Eye (tissue), 1 donor: Measurements from ENCODE around the gene STK17A.
"Not testable (repeated sequence)": the region's sequence is repeated elsewhere in the genome, so short reads cannot be mapped to it uniquely, and the experiment has no call there.

Experiments
- DNase-seq: peaks from one replicate; pipeline ENCODE4 v3.0.0-alpha.2; 2015

Gene STK17A

GRCh38 chr7:43660141-43660540 is 77.2 kb downstream of the STK17A start:
- no peak for DNase-seq

GRCh38 chr7:43664681-43665080 is 81.8 kb downstream of the STK17A start:
- peak; percentile 35 for DNase-seq

GRCh38 chr7:43666938-43667337 is 84.0 kb downstream of the STK17A start:
- DNase-seq = no peak

- no peak for DNase-seq
These were observed 85.1 kb downstream of the STK17A start for GRCh38 chr7:43668035-43668434.

DNA sequence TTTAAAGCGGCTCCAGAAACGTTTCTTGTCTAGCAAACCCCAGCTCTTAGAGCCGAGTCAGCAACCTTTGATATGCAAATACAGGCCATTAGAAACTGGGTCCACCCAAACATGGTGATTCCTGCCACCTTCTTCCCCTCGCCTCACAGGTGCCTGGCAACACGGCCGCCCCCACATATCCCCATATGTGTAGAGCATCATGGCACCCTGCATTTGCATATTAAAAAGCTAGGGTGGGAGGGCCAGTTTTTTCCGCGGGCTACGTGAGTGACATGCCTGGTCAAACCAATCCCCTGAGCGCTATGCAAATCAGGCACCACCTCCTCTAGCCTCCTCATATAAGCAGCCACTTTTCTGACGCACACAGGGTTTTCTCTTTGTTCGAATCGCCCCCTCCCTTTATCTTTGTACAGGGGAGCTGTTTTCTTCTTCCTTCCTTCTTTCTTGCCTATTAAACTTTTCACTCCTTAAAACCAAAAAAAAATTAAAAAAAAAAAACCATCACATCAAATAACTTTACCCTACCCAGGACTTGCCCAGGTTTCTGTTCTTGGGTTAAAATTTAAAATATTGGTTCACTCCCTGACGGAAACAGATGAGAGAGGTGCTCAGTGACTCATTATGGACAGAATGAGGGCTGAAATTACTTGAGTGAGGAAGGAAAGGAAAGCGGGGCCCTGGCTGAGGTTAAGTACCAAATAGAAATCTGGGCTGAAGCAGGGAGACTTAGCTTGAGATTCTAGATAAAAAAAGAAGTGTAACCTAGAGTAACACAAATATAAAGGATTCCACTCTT is 86.6 kb downstream of the STK17A start:
- no peak for DNase-seq

DNA sequence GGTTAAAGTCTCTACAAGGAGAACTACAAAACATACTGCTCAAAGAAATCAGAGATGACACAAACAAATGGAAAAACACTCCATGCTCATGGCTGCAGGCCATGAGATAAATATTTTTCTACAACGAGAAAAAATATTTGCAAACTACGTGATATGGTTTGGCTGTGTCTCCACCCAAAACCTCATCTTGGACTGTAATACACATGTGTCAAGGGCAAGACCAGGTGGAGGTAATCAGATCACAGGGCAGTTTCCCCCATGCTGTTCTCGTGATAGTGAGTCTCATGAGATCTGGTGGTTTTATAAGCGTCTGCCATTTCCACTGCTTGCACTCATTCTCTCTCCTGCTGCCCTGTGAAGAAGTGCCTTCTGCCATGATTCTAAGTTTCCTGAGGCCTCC is 88.6 kb downstream of the STK17A start:
- no peak for DNase-seq

DNA sequence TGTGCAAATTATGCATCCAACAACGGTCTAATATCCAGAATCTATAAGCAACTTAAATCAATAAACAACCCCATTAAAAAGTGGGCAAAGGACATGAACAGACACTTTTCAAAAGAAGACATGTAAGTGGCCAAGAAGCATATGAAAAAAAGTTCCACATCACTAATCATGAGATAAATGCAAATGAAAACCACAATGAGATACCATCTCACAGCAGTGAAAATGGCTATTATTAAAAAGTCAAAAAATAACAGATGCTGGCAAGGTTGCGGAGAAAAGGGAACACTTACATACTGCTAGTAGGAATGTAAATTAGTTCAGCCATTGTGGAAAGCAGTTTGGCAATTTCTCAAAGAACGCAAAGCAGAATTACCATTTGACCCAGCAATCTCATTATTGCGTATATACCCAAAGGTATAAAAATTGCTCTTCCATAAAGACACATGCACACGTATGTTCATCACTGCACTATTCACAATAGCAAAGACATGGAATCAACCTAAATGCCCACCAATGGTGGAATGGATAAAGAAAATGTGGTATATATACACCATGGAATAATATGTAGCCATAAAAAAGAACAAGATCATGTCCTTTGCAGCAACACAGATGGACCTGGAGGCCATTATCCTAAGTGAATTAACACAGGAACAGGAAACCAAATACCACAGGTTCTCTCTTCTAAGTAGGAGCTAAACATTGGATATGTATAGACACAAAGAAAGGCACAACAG is 90.5 kb downstream of the STK17A start:
- DNase-seq = not testable (repeated sequence)

GRCh38 chr7:43674559-43675436 is 91.9 kb downstream of the STK17A start:
- DNase-seq = no peak
